HG02759 (cell line): ENCODE data around the gene ZNF771.
A peak's percentile ranks its signal among the peaks of the same experiment; 100 is the strongest.

Experiments used
- ATAC-seq: cut with Tn5 transposase; IDR thresholded peaks from one replicate; pipeline ENCODE4 v1.9.1; 2021; ENCODE audit warnings: mild to moderate bottlenecking, moderate library complexity; ENCODE audit not compliant: unreplicated experiment

Gene ZNF771

GRCh38 chr16:30397776-30398660 is 9.4 kb upstream of the ZNF771 start:
- no peak for ATAC-seq

- ATAC-seq: no peak
These were observed 8.6 kb upstream of the ZNF771 start for GRCh38 chr16:30398661-30399434.

GRCh38 chr16:30399435-30400186 is 7.8 kb upstream of the ZNF771 start:
- ATAC-seq: no peak

- ATAC-seq: no peak
These were observed 5.5 kb upstream of the ZNF771 start for GRCh38 chr16:30401768-30402425.

- ATAC-seq: peak; percentile 18
These were observed 658 bp upstream of the ZNF771 start for GRCh38 chr16:30406795-30407101.

- ATAC-seq: no peak
These were observed 563 bp downstream of the ZNF771 start for GRCh38 chr16:30407804-30408534.

GRCh38 chr16:30409125-30410060 is 2.0 kb downstream of the ZNF771 start:
- peak; percentile 47 for ATAC-seq

- ATAC-seq: no peak
These were observed 5.9 kb downstream of the ZNF771 start for GRCh38 chr16:30413112-30413806.

- no peak for ATAC-seq
These were observed 6.8 kb downstream of the ZNF771 start for GRCh38 chr16:30414159-30414558.

GRCh38 chr16:30416047-30416603 is 8.7 kb downstream of the ZNF771 start:
- no peak for ATAC-seq

- no peak for ATAC-seq
These were observed 9.5 kb downstream of the ZNF771 start for GRCh38 chr16:30416624-30417528.

GRCh38 chr16:30417529-30418349 is 10.3 kb downstream of the ZNF771 start:
- peak; percentile 83 for ATAC-seq

GRCh38 chr16:30418350-30419181 is 11.2 kb downstream of the ZNF771 start:
- ATAC-seq: no peak

- ATAC-seq: no peak
These were observed 13.6 kb downstream of the ZNF771 start for GRCh38 chr16:30421010-30421409.

- ATAC-seq: no peak
These were observed 20.6 kb downstream of the ZNF771 start for GRCh38 chr16:30428055-30428454.

- no peak for ATAC-seq
These were observed 21.9 kb downstream of the ZNF771 start for GRCh38 chr16:30429418-30429677.
